ENCODE measurements around the gene ARVCF. TPM values are rescaled to one million over a fixed set of nuclear protein-coding genes. Genes with fewer than 3 reads are reported as not detected.

Gene ARVCF
- total and polyA plus RNA-seq, 9 of the 15 experiments (the other 6 are each of a cell fraction or from before 2014, with no cell fraction given) = 0.03 to 97.4 (median 15.6) TPM

GRCh38 chr22:19998991-19999820 lies 17.4 kb downstream of the ARVCF start (continued):
- no peak for TF ChIP-seq CSDE1 (IDR thresholded peaks at IDR 0.05)
- TF ChIP-seq SUPT5H (IDR thresholded peaks at IDR 0.05) = no peak
- TF ChIP-seq WHSC1 (IDR thresholded peaks at IDR 0.05; ENCODE audit: low read length) = peak; percentile 13
- TF ChIP-seq ZNF589 (CRISPR knock-in tag; IDR thresholded peaks at IDR 0.05; ENCODE audit: low read depth) = no peak
- no peak for TF ChIP-seq ZNF584 (CRISPR knock-in tag; IDR thresholded peaks at IDR 0.05; ENCODE audit: low read depth)
- no peak for TF ChIP-seq ZNF239 (CRISPR knock-in tag; IDR thresholded peaks at IDR 0.05)
- no peak for TF ChIP-seq SAFB (IDR thresholded peaks at IDR 0.05; ENCODE audit: borderline replicate concordance, low read depth, low read length)
- TF ChIP-seq ELK1 (CRISPR knock-in tag; IDR thresholded peaks at IDR 0.05) = no peak
- no peak for TF ChIP-seq ZNF644 (tag; IDR thresholded peaks at IDR 0.05; ENCODE audit: low read depth)
- no peak for TF ChIP-seq USF1 (CRISPR knock-in tag; IDR thresholded peaks at IDR 0.05)
- no peak for TF ChIP-seq ZNF24 (IDR thresholded peaks at IDR 0.05)
- no peak for TF ChIP-seq ZNF699 (CRISPR knock-in tag; IDR thresholded peaks at IDR 0.05; ENCODE audit: insufficient replicate concordance)
- TF ChIP-seq HDAC3 (IDR thresholded peaks at IDR 0.05; ENCODE audit: borderline replicate concordance, partially characterized antibody) = no peak
- TF ChIP-seq ZNF445 (CRISPR knock-in tag; IDR thresholded peaks at IDR 0.05; ENCODE audit: low read depth) = no peak
- no peak for TF ChIP-seq ZNF707 (CRISPR knock-in tag; conservative IDR thresholded peaks at IDR 0.05)
- TF ChIP-seq CBFA2T3 (IDR thresholded peaks at IDR 0.05) = no peak
- TF ChIP-seq BRF2 (IDR thresholded peaks at IDR 0.05; ENCODE audit: borderline replicate concordance, insufficient read depth, insufficient read length) = no peak
- TF ChIP-seq SMAD2 (IDR thresholded peaks at IDR 0.05; ENCODE audit: low read depth, low read length) = no peak
- TF ChIP-seq ZNF764 (CRISPR knock-in tag; IDR thresholded peaks at IDR 0.05; ENCODE audit: low read depth) = peak; percentile 14; the same call in 1 of the 2 replicates
- TF ChIP-seq RNF219 (CRISPR knock-in tag; IDR thresholded peaks at IDR 0.05) = no peak
- no peak for TF ChIP-seq TFAP4 (CRISPR knock-in tag; IDR thresholded peaks at IDR 0.05; ENCODE audit: borderline replicate concordance)
- no peak for TF ChIP-seq THAP7 (CRISPR knock-in tag; IDR thresholded peaks at IDR 0.05)

All from K562 (cell line).